Spleen (tissue), 11 donors: Measurements from ENCODE around the gene WDR64. TPM values are rescaled to one million over a fixed set of nuclear protein-coding genes. Genes with fewer than 3 reads are reported as not detected.

ENCODE experiments used
- DNase-seq: peaks from one replicate; pipeline ENCODE4 v3.0.0-alpha.2; 2020
- H3K27ac ChIP-seq, 8 donors: fragments of 200-600 bp; sonication (generic) in 7 of 8; 1 replicate in 4 of 8; 2 replicates in 4 of 8; pipeline versions ENCODE4 v1.5.0 to v1.8.0; 2016 to 2021; ENCODE audit warnings: inconsistent platforms in 4 of 8, mild to moderate bottlenecking in 4 of 8, moderate library complexity in 1 of 8
- H3K27me3 ChIP-seq, 7 donors: fragments of 200-600 bp; sonication (generic) in 6 of 7; replicated peaks in 1 of 7; 1 replicate in 4 of 7; 2 replicates in 3 of 7; pipeline versions ENCODE4 v1.5.0 to v1.8.0; 2016 to 2021; ENCODE audit warnings: inconsistent platforms in 3 of 7, mild to moderate bottlenecking in 1 of 7
- H3K36me3 ChIP-seq, 6 donors: fragments of 200-600 bp; sonication (generic) in 5 of 6; 1 replicate in 4 of 6; 2 replicates in 2 of 6; pipeline versions ENCODE4 v1.5.0 to v1.8.0; 2016 to 2021; ENCODE audit warnings: inconsistent platforms in 2 of 6
- H3K4me1 ChIP-seq, 6 donors: fragments of 200-600 bp; sonication (generic) in 5 of 6; 1 replicate in 3 of 6; 2 replicates in 3 of 6; pipeline versions ENCODE4 v1.5.0 to v1.8.0; 2016 to 2021; ENCODE audit warnings: inconsistent platforms in 3 of 6
- H3K4me3 ChIP-seq, 8 donors: fragments of 200-600 bp; sonication (generic) in 7 of 8; 1 replicate in 4 of 8; 2 replicates in 4 of 8; pipeline versions ENCODE4 v1.5.0 to v1.8.0; 2016 to 2021; ENCODE audit warnings: inconsistent platforms in 4 of 8, mild to moderate bottlenecking in 4 of 8, moderate library complexity in 2 of 8
- H3K9me3 ChIP-seq, 8 donors: fragments of 200-600 bp; sonication (generic) in 7 of 8; 1 replicate in 4 of 8; 2 replicates in 4 of 8; pipeline versions ENCODE4 v1.5.0 to v1.8.0; 2016 to 2021; ENCODE audit warnings: inconsistent platforms in 4 of 8
- POLR2A ChIP-seq, 3 donors: fragments of 450-650 bp; IDR thresholded peaks; one replicate each; pipeline ENCODE4 v1.5.1; 2017; ENCODE audit warnings: antibody characterized with exemption in 3 of 3, mild to moderate bottlenecking in 1 of 3
- POLR2AphosphoS5 ChIP-seq, 3 donors: sonication (generic); formaldehyde crosslinking; IDR thresholded peaks; one replicate each; pipeline ENCODE4 v1.5.1; 2017; ENCODE audit warnings: antibody characterized with exemption in 3 of 3
- WGBS, 5 donors: extraction: QIAGEN DNeasy Blood & Tissue Kit in 3 of 5; methylation state at CpG; one replicate each; pipeline versions ENCODE4 v1.1.5 to v1.1.7; 2013 to 2018; 5-methylcytosine and 5-hydroxymethylcytosine counted together
- intact Hi-C: fragments of 100-400 bp; cut with DNase I; formaldehyde crosslinking; loops from one replicate; pipeline ENCODE4 v1.15.0; 2023; ENCODE audit warnings: low total_unique reads
- polyA plus RNA-seq, 3 donors: library from polyadenylated mRNA; stranded (reverse); fragments of 200-250 nt; gene quantifications; one replicate each; pipeline ENCODE4 v1.2.1, GENCODE V29; 2013
- total RNA-seq, 7 donors: library from RNA; depleted of rRNA in 3 of 7; stranded (reverse); fragments of >200 nt in 3 of 7; fragmentation: NEBNext Ultra II Directional in 4 of 7; extraction: Animal tissue kit (Norgen Biotek cat#: 25700) in 4 of 7; gene quantifications; one replicate each; pipeline versions ENCODE4 v1.1.0 to v1.2.1, GENCODE V29; 2016 to 2021
- TF ChIP-seq, protein P1 (sequence below), 11 experiments: fragments of 200-600 bp in 7 of 11; fragments of 450-650 bp in 4 of 11; sonication (generic) in 4 of 11; IDR thresholded peaks in 8 of 11; conservative IDR thresholded peaks in 3 of 11; 1 replicate in 7 of 11; 2 replicates in 4 of 11; pipeline versions ENCODE4 v1.4.0 to v1.8.0; 2016 to 2021; ENCODE audit warnings: antibody characterized with exemption in 11 of 11, inconsistent platforms in 4 of 11, mild to moderate bottlenecking in 1 of 11
- donor health status: healthy with polysubstance abuse.
- donor health status: DM: no; HTN: no; CAD: no; lungs with moderate emphysema.
- donor health status: DM: no; HTN: no; CAD: no.
- donor health status: Bipolar disorder and iron deficiency.
- donor health status: healthy.
- donor health status: DM: no; HTN: no; CAD: no.
- donor health status: DM: yes; HTN: yes; CAD: no.

The WDR64 gene
- total and polyA plus RNA-seq, 10 donors: 0.03 to 0.55 (median 0.26) TPM; not detected in 3

DNA sequence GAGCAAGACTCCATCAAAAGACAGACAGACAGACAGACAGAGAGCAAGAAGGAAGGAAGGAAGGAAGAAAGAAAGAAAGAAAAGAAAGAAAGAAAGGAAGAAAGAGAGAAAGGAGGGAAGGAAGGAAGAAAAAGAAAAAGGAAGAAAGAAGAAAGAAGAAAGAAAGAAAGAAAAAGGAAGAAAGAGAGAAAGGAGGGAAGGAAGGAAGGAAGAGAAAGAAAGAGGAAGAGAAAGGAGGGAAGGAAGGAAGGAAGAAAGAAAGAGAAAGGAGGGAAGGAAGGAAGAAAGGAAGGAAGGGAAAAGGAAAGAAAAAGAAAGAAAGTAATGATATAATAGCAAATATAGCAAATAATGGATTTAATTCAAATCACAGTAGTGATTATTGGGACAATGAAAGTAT lies 44.6 kb upstream of the WDR64 start:
- Histone ChIP-seq H3K9me3 (no peaks in the 10 kb centered on the region), H3K27ac (no peak overlapping the region), H3K36me3 (peaks cover 0 to 20% (median 0%) of the 10 kb centered on the region in 6 donors), H3K27me3 (no peaks in the 10 kb centered on the region), H3K4me1 (peaks cover 0 to 25% (median 6%) of the 10 kb centered on the region in 6 donors), H3K4me3 (no peak overlapping the region)
- TF ChIP-seq POLR2A (IDR thresholded peaks at IDR 0.05) (no peak), POLR2AphosphoS5 (IDR thresholded peaks at IDR 0.05) (no peak)
- TF ChIP-seq, protein P1, sequence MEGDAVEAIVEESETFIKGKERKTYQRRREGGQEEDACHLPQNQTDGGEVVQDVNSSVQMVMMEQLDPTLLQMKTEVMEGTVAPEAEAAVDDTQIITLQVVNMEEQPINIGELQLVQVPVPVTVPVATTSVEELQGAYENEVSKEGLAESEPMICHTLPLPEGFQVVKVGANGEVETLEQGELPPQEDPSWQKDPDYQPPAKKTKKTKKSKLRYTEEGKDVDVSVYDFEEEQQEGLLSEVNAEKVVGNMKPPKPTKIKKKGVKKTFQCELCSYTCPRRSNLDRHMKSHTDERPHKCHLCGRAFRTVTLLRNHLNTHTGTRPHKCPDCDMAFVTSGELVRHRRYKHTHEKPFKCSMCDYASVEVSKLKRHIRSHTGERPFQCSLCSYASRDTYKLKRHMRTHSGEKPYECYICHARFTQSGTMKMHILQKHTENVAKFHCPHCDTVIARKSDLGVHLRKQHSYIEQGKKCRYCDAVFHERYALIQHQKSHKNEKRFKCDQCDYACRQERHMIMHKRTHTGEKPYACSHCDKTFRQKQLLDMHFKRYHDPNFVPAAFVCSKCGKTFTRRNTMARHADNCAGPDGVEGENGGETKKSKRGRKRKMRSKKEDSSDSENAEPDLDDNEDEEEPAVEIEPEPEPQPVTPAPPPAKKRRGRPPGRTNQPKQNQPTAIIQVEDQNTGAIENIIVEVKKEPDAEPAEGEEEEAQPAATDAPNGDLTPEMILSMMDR (IDR thresholded peaks at IDR 0.05 in 8 of 11, conservative IDR thresholded peaks at IDR 0.05 in 3 of 11): no peak
- intact Hi-C loops: no loop called here
- DNase-seq: no peak

DNA sequence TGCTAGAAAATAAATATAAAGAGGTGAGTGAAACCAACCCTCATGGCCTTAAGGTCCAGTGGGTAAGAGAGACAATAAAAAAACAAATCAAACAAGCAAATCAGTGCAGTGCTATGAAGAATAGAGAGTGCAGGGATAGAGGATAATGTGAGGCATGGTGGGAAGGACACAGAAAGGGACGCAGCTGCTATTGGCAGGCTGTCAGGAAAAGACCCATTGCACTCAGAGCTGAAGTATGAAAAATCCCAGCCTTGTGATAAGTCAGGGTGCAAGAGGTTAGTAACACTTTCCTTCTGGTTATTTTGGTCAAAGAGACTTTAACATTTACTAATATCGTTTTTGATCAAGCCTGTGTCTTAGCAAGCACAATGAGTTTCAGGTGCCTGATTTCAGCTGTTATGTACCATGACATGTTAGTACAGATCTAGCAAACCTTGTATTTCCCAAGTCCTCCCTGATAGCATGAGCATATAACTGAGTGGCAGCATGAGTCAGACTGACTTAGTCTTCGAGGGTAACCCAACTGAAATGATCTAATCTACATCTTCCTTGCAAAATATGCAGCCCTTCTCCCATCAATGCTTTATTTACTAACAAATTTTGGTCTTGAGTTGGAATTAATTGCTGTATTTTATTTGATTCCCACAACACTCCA lies 43.6 kb upstream of the WDR64 start:
- 42 to 67% (median 53%) methylated on average over 3 of the region's 3 CpGs for WGBS, 5 donors
- Histone ChIP-seq H3K4me3 (no peak overlapping the region), H3K4me1 (peaks cover 0 to 26% (median 6%) of the 10 kb centered on the region in 6 donors), H3K9me3 (no peaks in the 10 kb centered on the region), H3K36me3 (peaks cover 0 to 10% (median 0%) of the 10 kb centered on the region in 6 donors), H3K27me3 (no peaks in the 10 kb centered on the region), H3K27ac (no peak overlapping the region)
- no peak for TF ChIP-seq POLR2AphosphoS5 (IDR thresholded peaks at IDR 0.05)
- TF ChIP-seq, protein P1 (IDR thresholded peaks at IDR 0.05 in 8 of 11, conservative IDR thresholded peaks at IDR 0.05 in 3 of 11): no peak
- TF ChIP-seq POLR2A (IDR thresholded peaks at IDR 0.05): no peak
- intact Hi-C loops: no loop called here
- no peak for DNase-seq

DNA sequence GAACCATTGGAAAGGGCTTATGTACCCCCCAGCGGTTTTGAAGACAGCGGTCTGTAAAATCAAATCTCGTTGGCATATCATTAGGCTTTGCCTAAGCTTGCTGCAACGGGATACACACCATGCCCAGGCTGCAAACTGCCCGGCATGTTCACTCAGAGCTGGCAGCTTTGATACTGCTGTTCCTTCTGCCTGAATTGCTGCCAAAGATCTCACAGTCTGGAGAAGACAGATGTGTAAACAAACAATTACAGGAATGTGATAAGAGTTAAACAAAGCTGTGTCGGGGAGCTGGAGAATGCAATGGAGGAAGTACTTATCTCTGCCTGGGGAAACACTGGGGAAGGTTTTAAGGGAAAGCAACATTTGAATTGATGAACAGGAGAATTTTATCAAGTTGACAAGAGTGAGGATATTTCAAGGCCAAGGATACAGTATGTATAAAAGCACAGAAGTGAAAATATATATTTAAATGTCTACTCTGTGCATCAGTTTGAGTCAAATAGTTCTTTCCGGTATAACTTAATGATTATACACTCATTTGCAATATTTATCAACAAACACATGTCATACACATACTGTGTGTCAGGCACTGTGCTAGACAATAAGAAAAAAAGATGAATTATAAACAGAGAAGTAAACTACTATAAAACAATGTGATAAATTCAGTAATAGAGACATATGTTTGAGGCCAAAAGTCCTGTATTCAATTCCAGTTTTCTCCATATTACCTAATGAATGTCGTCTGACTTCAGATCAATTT lies 41.8 kb upstream of the WDR64 start:
- no peaks in the 10 kb centered on the region for H3K9me3 ChIP-seq
- no peaks in the 10 kb centered on the region for H3K36me3 ChIP-seq
- no peak overlapping the region for H3K27ac ChIP-seq
- no peak for DNase-seq
- peaks cover 0 to 26% (median 6%) of the 10 kb centered on the region in 6 donors for H3K4me1 ChIP-seq
- H3K4me3 ChIP-seq: no peak overlapping the region
- H3K27me3 ChIP-seq: no peaks in the 10 kb centered on the region
- TF ChIP-seq POLR2AphosphoS5 (IDR thresholded peaks at IDR 0.05) (no peak), POLR2A (IDR thresholded peaks at IDR 0.05) (no peak)
- TF ChIP-seq, protein P1 (IDR thresholded peaks at IDR 0.05 in 8 of 11, conservative IDR thresholded peaks at IDR 0.05 in 3 of 11): no peak
- intact Hi-C loops: loop anchor here (5.0 kb wide), 1 partner anchor 407 kb away; no protein-coding TSS in a partner anchor
- 64 to 77% (median 73%) methylated on average over 8 of the region's 8 CpGs for WGBS, 5 donors

DNA sequence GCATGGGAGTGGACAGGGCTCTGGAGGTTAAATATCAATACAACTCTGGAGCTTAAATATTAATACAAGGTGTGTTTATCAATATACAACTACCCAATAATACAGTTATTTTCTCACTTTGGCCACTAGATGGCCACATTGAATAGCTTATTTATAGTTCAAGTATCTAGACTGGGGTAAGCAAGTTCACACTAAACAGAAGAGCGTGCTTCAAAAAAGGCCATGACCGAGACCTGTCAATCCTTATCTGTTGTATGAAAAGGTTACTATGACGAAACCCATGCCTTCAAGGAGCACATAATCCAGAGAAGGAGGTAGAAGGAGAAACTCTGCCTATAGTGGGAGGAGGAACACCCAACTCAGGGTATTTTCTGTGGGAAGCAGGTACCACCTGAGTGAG lies 41.0 kb upstream of the WDR64 start:
- intact Hi-C loops: loop anchor here (5.0 kb wide), 1 partner anchor 406 kb away; no protein-coding TSS in a partner anchor
- no peaks in the 10 kb centered on the region for H3K27me3 ChIP-seq
- DNase-seq: no peak
- H3K27ac ChIP-seq: no peak overlapping the region
- peaks cover 0 to 26% (median 6%) of the 10 kb centered on the region in 6 donors for H3K4me1 ChIP-seq
- 15 to 33% (median 19%) methylated on average over 3 of the region's 3 CpGs for WGBS, 5 donors
- H3K9me3 ChIP-seq: no peaks in the 10 kb centered on the region
- TF ChIP-seq POLR2A (IDR thresholded peaks at IDR 0.05): no peak
- TF ChIP-seq, protein P1 (IDR thresholded peaks at IDR 0.05 in 8 of 11, conservative IDR thresholded peaks at IDR 0.05 in 3 of 11): peak; percentile 26 to 77 (median 63)
- H3K4me3 ChIP-seq: no peak overlapping the region
- no peaks in the 10 kb centered on the region for H3K36me3 ChIP-seq
